HG02981 (cell line): Measurements from ENCODE around the gene C3orf20.

Experiments
- ATAC-seq: cut with Tn5 transposase; IDR thresholded peaks from one replicate; pipeline ENCODE4 v1.9.1; 2021; ENCODE audit warnings: mild to moderate bottlenecking, moderate library complexity; ENCODE audit not compliant: unreplicated experiment

The C3orf20 gene

GRCh38 chr3:14772533-14773138, 97.7 kb downstream of the C3orf20 start:
- no peak for ATAC-seq

- no peak for ATAC-seq
Measured at GRCh38 chr3:14773281-14773680, 98.3 kb downstream of the C3orf20 start.

GRCh38 chr3:14773691-14774128, 98.8 kb downstream of the C3orf20 start:
- no peak for ATAC-seq

- ATAC-seq, result no peak
Measured at GRCh38 chr3:14774431-14774830, 99.5 kb downstream of the C3orf20 start.

- ATAC-seq, result no peak
Measured at GRCh38 chr3:14775011-14775410, 100.1 kb downstream of the C3orf20 start.

- no peak for ATAC-seq
Measured at GRCh38 chr3:14775563-14775962, 100.6 kb downstream of the C3orf20 start.

- ATAC-seq, result no peak
Measured at GRCh38 chr3:14779069-14779685, 104.2 kb downstream of the C3orf20 start.

- ATAC-seq, result no peak
Measured at GRCh38 chr3:14780927-14781507, 106.1 kb downstream of the C3orf20 start.

- no peak for ATAC-seq
Measured at GRCh38 chr3:14783480-14784086, 108.6 kb downstream of the C3orf20 start.

- no peak for ATAC-seq
Measured at GRCh38 chr3:14784087-14784681, 109.2 kb downstream of the C3orf20 start.

- no peak for ATAC-seq
Measured at GRCh38 chr3:14785207-14786155, 110.5 kb downstream of the C3orf20 start.

GRCh38 chr3:14786369-14786768, 111.4 kb downstream of the C3orf20 start:
- no peak for ATAC-seq

GRCh38 chr3:14787630-14788029, 112.7 kb downstream of the C3orf20 start:
- ATAC-seq, result no peak

- ATAC-seq, result no peak
Measured at GRCh38 chr3:14788644-14789043, 113.7 kb downstream of the C3orf20 start.

- no peak for ATAC-seq
Measured at GRCh38 chr3:14789221-14789620, 114.3 kb downstream of the C3orf20 start.

GRCh38 chr3:14789640-14790285, 114.8 kb downstream of the C3orf20 start:
- ATAC-seq, result no peak

GRCh38 chr3:14791343-14791945, 116.5 kb downstream of the C3orf20 start:
- no peak for ATAC-seq

GRCh38 chr3:14792691-14793121, 117.8 kb downstream of the C3orf20 start:
- no peak for ATAC-seq

- no peak for ATAC-seq
Measured at GRCh38 chr3:14793126-14793857, 118.4 kb downstream of the C3orf20 start.
